Tibial nerve (tissue), 4 donors: ENCODE data around the gene FIBCD1.

Experiments
- EP300 ChIP-seq, 2 donors: sonication (generic); formaldehyde crosslinking; IDR thresholded peaks; one replicate each; pipeline ENCODE4 v1.6.1; 2017; ENCODE audit warnings: antibody characterized with exemption in 2 of 2, mild to moderate bottlenecking in 1 of 2
- POLR2A ChIP-seq, 2 donors: fragments of 450-650 bp; IDR thresholded peaks; one replicate each; pipeline ENCODE4 v1.6.1; 2017; ENCODE audit warnings: antibody characterized with exemption in 2 of 2, mild to moderate bottlenecking in 2 of 2, moderate library complexity in 2 of 2
- TF ChIP-seq, protein P1 (sequence below), 5 experiments: fragments of 200-600 bp in 3 of 5; fragments of 450-650 bp in 2 of 5; sonication (generic) in 3 of 5; IDR thresholded peaks; one replicate each; pipeline ENCODE4 v1.5.1; 2016 to 2019; ENCODE audit warnings: antibody characterized with exemption in 5 of 5, mild to moderate bottlenecking in 3 of 5, moderate library complexity in 2 of 5

DNA sequence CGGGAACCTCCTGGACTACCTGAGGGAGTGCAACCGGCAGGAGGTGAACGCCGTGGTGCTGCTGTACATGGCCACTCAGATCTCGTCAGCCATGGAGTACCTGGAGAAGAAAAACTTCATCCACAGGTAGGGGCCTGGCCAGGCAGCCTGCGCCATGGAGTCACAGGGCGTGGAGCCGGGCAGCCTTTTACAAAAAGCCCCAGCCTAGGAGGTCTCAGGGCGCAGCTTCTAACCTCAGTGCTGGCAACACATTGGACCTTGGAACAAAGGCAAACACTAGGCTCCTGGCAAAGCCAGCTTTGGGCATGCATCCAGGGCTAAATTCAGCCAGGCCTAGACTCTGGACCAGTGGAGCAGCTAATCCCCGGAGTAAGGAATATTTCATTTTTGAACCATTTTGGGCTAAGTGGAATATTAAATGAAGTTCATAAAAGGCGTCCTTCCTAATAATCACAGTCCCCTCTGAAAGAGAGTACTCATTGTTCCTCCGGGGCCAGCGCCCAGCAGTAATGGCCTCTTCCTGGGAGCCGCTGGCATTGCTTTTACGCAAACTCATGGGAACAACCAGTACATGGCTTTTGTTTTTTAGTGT lies 66.0 kb downstream of the FIBCD1 start:
- TF ChIP-seq, protein P1, sequence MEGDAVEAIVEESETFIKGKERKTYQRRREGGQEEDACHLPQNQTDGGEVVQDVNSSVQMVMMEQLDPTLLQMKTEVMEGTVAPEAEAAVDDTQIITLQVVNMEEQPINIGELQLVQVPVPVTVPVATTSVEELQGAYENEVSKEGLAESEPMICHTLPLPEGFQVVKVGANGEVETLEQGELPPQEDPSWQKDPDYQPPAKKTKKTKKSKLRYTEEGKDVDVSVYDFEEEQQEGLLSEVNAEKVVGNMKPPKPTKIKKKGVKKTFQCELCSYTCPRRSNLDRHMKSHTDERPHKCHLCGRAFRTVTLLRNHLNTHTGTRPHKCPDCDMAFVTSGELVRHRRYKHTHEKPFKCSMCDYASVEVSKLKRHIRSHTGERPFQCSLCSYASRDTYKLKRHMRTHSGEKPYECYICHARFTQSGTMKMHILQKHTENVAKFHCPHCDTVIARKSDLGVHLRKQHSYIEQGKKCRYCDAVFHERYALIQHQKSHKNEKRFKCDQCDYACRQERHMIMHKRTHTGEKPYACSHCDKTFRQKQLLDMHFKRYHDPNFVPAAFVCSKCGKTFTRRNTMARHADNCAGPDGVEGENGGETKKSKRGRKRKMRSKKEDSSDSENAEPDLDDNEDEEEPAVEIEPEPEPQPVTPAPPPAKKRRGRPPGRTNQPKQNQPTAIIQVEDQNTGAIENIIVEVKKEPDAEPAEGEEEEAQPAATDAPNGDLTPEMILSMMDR (IDR thresholded peaks at IDR 0.05) = no peak
- TF ChIP-seq POLR2A (IDR thresholded peaks at IDR 0.05) (no peak), EP300 (IDR thresholded peaks at IDR 0.05) (peak in 1 of 2 donors; percentile 19)
